Measurements from ENCODE around the gene HSF2BP. TPM values are rescaled to one million over a fixed set of nuclear protein-coding genes. Genes with fewer than 3 reads are reported as not detected.

HSF2BP gene
- total RNA-seq, 3 donors from 2014 or later = 0.32 to 1.8 (median 1.3) TPM

DNA sequence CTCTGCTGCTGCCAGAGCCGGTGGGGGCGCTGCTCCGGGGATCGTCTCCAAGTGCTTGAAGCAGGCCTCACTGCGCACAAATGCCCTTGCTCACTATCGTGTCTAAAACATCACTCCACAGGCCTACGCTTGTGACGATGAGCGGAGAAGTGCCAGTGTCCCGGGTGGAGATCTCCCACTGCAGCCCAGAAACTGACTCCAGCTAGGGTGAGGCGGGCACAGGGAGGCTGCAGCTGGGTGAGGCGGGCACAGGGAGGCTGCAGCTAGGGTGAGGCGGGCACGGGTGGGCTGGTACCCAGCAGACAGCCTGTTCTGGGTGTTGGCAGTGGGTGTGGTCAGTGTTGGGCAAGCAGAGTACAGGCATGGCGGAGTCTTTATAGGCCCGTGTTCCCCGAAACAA lies 36.9 kb upstream of the HSF2BP start:
- Histone ChIP-seq H3K27ac (no peak overlapping the region), H3K4me3 (no peak overlapping the region), H3K27me3 (no peaks in the 10 kb centered on the region), H3K4me1 (no peaks in the 10 kb centered on the region), H3K36me3 (no peaks in the 10 kb centered on the region), H3K9me3 (no peaks in the 10 kb centered on the region)
- intact Hi-C loops (cut with DNase I; ENCODE audit: low total_unique reads) = no loop called here
- TF ChIP-seq, protein P1, sequence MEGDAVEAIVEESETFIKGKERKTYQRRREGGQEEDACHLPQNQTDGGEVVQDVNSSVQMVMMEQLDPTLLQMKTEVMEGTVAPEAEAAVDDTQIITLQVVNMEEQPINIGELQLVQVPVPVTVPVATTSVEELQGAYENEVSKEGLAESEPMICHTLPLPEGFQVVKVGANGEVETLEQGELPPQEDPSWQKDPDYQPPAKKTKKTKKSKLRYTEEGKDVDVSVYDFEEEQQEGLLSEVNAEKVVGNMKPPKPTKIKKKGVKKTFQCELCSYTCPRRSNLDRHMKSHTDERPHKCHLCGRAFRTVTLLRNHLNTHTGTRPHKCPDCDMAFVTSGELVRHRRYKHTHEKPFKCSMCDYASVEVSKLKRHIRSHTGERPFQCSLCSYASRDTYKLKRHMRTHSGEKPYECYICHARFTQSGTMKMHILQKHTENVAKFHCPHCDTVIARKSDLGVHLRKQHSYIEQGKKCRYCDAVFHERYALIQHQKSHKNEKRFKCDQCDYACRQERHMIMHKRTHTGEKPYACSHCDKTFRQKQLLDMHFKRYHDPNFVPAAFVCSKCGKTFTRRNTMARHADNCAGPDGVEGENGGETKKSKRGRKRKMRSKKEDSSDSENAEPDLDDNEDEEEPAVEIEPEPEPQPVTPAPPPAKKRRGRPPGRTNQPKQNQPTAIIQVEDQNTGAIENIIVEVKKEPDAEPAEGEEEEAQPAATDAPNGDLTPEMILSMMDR (IDR thresholded peaks at IDR 0.05) = no peak
- no peak for TF ChIP-seq POLR2A (IDR thresholded peaks at IDR 0.05)
- no peak for DNase-seq (ENCODE audit: low spot score in 2 of 2)

DNA sequence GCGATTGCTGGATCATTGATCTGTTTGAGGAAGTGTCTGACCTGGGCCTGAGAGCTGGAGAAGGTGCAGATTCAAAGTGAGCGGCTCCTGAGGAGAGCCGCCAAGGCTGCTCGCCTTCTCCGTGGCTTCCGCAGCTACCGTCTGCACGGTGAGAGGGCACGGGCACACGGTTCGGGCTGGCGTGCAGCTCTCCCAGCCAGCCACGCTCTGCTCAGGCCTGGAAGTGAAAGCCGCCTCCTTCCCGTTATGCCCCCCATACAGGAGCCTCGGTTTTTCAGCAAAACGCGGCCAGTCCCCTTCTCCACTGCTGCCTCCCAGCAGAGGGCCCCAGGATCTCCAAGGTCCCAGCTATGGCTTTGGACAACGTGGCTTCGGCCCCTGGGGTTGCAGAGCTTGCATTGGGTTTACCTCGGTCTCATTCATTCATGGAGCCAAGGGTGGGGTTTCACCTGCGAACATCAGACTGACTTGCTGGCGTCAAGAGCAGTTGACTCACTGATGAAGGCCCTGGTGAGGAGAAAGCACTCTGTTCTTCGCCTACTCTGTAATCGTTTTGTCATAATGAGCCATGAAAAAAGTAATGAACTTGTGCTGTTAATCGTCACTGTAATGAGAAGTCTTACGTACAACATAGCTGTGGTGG lies 35.3 kb upstream of the HSF2BP start:
- Histone ChIP-seq H3K4me1 (no peaks in the 10 kb centered on the region), H3K27ac (no peak overlapping the region), H3K4me3 (no peak overlapping the region), H3K27me3 (no peaks in the 10 kb centered on the region), H3K9me3 (no peaks in the 10 kb centered on the region), H3K36me3 (no peaks in the 10 kb centered on the region)
- DNase-seq (ENCODE audit: low spot score in 2 of 2) = no peak
- intact Hi-C loops (cut with DNase I; ENCODE audit: low total_unique reads) = no loop called here
- TF ChIP-seq, protein P1 (IDR thresholded peaks at IDR 0.05) = no peak
- TF ChIP-seq POLR2A (IDR thresholded peaks at IDR 0.05) = no peak
- TF ChIP-seq POLR2AphosphoS5 (IDR thresholded peaks at IDR 0.05) = no peak

DNA sequence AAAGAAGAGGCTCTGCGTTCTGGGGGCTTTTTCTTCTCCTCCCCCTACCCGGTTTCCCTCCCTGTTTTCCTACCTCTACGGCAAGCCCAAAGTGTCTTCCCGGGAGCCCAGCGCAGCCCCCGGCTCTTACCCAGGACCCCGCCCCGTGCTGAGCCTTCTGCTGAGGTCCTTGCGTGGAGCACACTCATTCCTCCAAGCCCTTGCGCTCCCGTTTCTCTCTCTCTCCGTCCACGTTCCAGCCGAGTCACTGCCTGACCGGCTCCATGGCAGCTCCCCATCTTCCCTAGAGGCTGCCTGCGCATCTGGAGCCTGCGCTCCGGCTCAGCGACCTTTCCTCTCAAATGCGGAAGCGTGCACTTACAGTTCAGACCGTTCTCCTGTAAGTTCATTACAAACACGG lies 34.7 kb upstream of the HSF2BP start:
- H3K27ac ChIP-seq = no peak overlapping the region
- intact Hi-C loops (cut with DNase I; ENCODE audit: low total_unique reads) = no loop called here
- no peaks in the 10 kb centered on the region for H3K36me3 ChIP-seq
- TF ChIP-seq POLR2AphosphoS5 (IDR thresholded peaks at IDR 0.05) = no peak
- TF ChIP-seq, protein P1 (IDR thresholded peaks at IDR 0.05) = no peak
- TF ChIP-seq POLR2A (IDR thresholded peaks at IDR 0.05) = no peak
- no peak for DNase-seq (ENCODE audit: low spot score in 2 of 2)
- no peaks in the 10 kb centered on the region for H3K9me3 ChIP-seq
- no peaks in the 10 kb centered on the region for H3K27me3 ChIP-seq
- no peaks in the 10 kb centered on the region for H3K4me1 ChIP-seq
- no peak overlapping the region for H3K4me3 ChIP-seq

DNA sequence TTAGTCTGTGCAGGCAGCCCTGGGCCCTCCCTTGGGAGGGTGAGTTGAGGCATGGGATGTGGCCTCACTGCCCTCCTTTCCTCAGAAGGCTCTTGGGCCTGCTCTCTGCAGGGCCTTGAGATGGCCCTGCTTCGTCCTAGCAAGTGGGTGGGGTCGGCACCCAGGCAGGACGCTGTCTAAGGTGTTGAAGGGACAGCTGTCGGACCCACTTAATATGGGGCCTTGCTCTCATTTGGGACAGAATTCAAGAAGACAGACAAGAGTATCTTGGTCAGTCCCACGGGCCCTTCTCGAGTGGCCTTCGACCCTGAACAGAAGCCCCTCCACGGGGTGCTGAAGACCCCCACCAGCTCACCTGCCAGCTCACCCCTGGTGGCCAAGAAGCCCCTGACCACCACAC lies 33.7 kb upstream of the HSF2BP start:
- Histone ChIP-seq H3K27ac (no peak overlapping the region), H3K4me1 (no peaks in the 10 kb centered on the region), H3K4me3 (no peak overlapping the region), H3K27me3 (no peaks in the 10 kb centered on the region), H3K9me3 (no peaks in the 10 kb centered on the region), H3K36me3 (peaks cover 4% of the 10 kb centered on the region)
- TF ChIP-seq POLR2A (IDR thresholded peaks at IDR 0.05) (no peak), POLR2AphosphoS5 (IDR thresholded peaks at IDR 0.05) (no peak)
- TF ChIP-seq, protein P1 (IDR thresholded peaks at IDR 0.05) = no peak
- intact Hi-C loops (cut with DNase I; ENCODE audit: low total_unique reads) = no loop called here
- no peak for DNase-seq (ENCODE audit: low spot score in 2 of 2)

DNA sequence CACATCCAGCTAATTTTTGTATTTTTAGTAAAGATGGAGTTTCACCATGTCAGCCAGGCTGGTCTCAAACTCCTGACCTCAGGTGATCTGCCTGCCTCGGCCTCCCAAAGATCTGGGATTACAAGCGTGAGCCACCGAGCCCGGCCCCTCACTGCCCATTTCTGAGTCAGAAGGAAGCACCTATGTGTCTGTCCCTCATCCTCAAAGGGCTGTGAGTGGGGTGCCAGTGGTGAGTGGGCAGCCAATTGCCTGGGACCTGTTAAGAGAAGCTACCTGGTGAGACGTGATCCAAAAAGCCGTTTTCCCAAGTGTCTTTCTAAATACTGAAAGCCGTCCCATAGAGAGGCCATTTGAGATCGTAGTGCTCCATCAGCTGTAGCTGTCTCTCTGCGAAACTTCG lies 32.5 kb upstream of the HSF2BP start:
- Histone ChIP-seq H3K27ac (no peak overlapping the region), H3K27me3 (no peaks in the 10 kb centered on the region), H3K4me3 (no peak overlapping the region), H3K4me1 (no peaks in the 10 kb centered on the region), H3K36me3 (peaks cover 9% of the 10 kb centered on the region), H3K9me3 (no peaks in the 10 kb centered on the region)
- DNase-seq (ENCODE audit: low spot score in 2 of 2) = no peak
- TF ChIP-seq POLR2A (IDR thresholded peaks at IDR 0.05) = no peak
- TF ChIP-seq POLR2AphosphoS5 (IDR thresholded peaks at IDR 0.05) = no peak
- TF ChIP-seq, protein P1 (IDR thresholded peaks at IDR 0.05) = no peak
- intact Hi-C loops (cut with DNase I; ENCODE audit: low total_unique reads) = no loop called here

Measured in breast epithelium (tissue), 4 donors.